ENCODE data around the gene CFC1. TPM values are rescaled to one million over a fixed set of nuclear protein-coding genes. Genes with fewer than 3 reads are reported as not detected.
"Not testable (repeated sequence)": the region's sequence is repeated elsewhere in the genome, so short reads cannot be mapped to it uniquely, and the experiment has no call there.

The CFC1 gene
- total and polyA plus RNA-seq, 2 of the 8 experiments (the other 6 are each of a cell fraction or from before 2014, with no cell fraction given), result 0.14 TPM; not detected in 1

GRCh38 chr2:130590170-130590841 is 9.1 kb downstream of the CFC1 start:
- H2BK20ac ChIP-seq (ENCODE audit: low read length); H3K4me3 ChIP-seq (ENCODE audit: extremely low read depth in 1 of 4, insufficient read depth in 2 of 4, low read depth in 3 of 4, low read length in 4 of 4); H3K56ac ChIP-seq (replicated peaks; ENCODE audit: insufficient read length, low read depth, low read length); POLR2A ChIA-PET (ENCODE audit: partially characterized antibody); H4K8ac ChIP-seq (ENCODE audit: extremely low read depth, insufficient read depth, low read length); H3K27ac ChIP-seq (ENCODE audit: low read depth, low read length); H3K18ac ChIP-seq (ENCODE audit: extremely low read depth, low read length); H3K79me2 ChIP-seq (ENCODE audit: control insufficient read depth in 1 of 2, insufficient read depth in 2 of 2, low read length in 2 of 2); H2BK5ac ChIP-seq (ENCODE audit: low read depth, low read length); CTCF ChIA-PET (ENCODE audit: partially characterized antibody); H3K9me3 ChIP-seq (ENCODE audit: insufficient read depth in 2 of 2, low read depth in 1 of 2, low read length in 1 of 2); H3K14ac ChIP-seq (ENCODE audit: insufficient read length); H2BK15ac ChIP-seq (ENCODE audit: low read length); FAIRE-seq; H4K91ac ChIP-seq (replicated peaks; ENCODE audit: insufficient read length, low read length); H3K23ac ChIP-seq (ENCODE audit: insufficient read length); H3K4me2 ChIP-seq (ENCODE audit: insufficient read depth in 1 of 2, low read depth in 2 of 2, low read length in 2 of 2); H3K4ac ChIP-seq (replicated peaks; ENCODE audit: insufficient read length, low read depth, low read length); H3K23me2 ChIP-seq (ENCODE audit: low read depth, low read length); H3K9ac ChIP-seq (replicated peaks in 1 of 4; ENCODE audit: extremely low read depth in 1 of 4, low read depth in 3 of 4, low read length in 3 of 4); H3K36me3 ChIP-seq (ENCODE audit: control insufficient read depth in 2 of 4, insufficient read depth in 4 of 4, low read length in 3 of 4); H2AK5ac ChIP-seq (ENCODE audit: low read depth, low read length); H4K20me1 ChIP-seq (replicated peaks in 1 of 2; ENCODE audit: control insufficient read depth in 1 of 2, insufficient read depth in 2 of 2, low read length in 2 of 2); H4K5ac ChIP-seq (ENCODE audit: insufficient read length, low read depth, low read length); H3K27me3 ChIP-seq (replicated peaks in 1 of 4; ENCODE audit: control insufficient read depth in 3 of 4, extremely low read depth in 1 of 4, insufficient read depth in 3 of 4, low read length in 3 of 4); H2AFZ ChIP-seq (ENCODE audit: low read length); H3K4me1 ChIP-seq (replicated peaks in 1 of 4; ENCODE audit: control insufficient read depth in 3 of 4, insufficient read depth in 4 of 4, low read length in 3 of 4); H2BK120ac ChIP-seq (replicated peaks; ENCODE audit: low read depth, low read length); H2BK12ac ChIP-seq (ENCODE audit: low read depth, low read length); H3K79me1 ChIP-seq (ENCODE audit: low read depth, low read length): not testable (repeated sequence)
- peak in 1 of 2 experiments; percentile 40 for DNase-seq (ENCODE audit: low read depth in 1 of 2, low spot score in 2 of 2)
- 83% methylated on average over 5 of the region's 8 CpGs; no CpG with 5 or more reads in 1 of the 2 experiments for WGBS, 2 experiments (ENCODE audit: extremely low coverage in 1 of 2, insufficient coverage in 1 of 2, insufficient read length in 1 of 2, insufficient replicate concordance in 2 of 2, low coverage in 1 of 2, low lambda C conversion rate in 2 of 2, missing lambda C conversion rate in 1 of 2)
